NCI-H1694 treated with DMSO at 0.1 percent for 48 hours (cell line): ENCODE data around the gene SVOP.
"Not testable (repeated sequence)": the region's sequence is repeated elsewhere in the genome, so short reads cannot be mapped to it uniquely, and the experiment has no call there.

Source experiments
- DNase-seq: peaks from one replicate; lab custom pipeline; 2025; lab: John Stamatoyannopoulos, UW

SVOP gene

DNA sequence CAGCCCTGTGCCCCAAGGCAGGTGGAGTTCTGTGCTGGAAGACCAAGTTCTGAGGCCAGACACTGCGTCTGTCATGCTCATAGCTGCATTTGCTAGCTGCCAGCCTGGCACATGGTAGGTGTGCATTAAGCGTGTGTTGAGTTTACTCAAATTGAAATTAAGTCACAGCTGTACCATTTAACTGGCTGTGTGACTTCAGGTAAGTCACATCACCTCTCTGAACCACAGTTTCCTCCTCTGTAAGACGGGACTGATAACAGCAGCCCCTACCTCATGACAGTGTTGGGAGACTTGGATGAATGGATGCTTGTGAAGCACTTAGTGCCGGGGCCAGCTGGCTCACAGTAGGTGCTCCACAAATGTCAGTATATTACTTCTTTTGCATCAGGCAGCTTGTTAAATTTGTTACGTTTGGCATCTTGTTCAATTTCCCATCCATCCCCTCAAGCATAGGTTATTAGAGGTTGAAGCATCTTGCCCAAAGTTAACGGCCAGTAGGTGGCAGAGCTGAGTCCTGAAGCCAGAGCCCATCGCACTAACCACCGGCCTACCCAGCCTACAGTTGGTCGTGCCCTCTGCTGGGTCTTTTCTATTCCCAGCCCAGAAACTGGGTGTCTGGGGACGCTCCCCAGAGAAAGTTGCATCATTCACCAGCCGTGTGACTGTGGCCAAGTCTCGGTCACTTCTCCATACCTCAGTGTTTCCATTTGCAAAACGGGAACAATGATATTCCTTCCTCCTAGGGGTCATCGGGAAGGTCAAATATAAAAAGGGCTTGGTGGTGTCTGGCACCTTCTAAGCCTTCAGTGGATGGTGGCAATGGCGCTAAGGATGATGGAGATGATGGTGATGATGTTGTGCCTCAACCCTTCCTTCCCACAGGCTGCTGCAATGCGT is 136.5 kb downstream of the SVOP start:
- DNase-seq, result no peak

DNA sequence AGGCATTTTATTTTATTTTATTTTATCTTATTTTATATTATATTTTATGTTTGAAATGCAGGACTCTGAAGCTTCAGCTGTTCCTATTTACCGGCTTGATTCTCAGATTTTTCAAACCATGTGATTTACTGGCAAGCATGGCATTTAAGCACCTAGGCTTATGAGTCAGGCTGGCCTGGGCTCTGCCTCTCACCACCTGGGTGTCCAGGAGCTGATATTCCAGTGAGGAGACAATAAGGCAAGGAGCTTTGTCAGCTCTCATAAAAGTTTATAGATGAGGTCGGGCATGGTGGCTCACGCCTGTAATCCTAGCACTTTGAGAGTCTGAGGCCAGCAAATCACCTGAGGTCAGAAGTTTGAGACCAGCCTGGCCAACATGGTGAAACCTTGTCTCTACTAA is 138.9 kb downstream of the SVOP start:
- no peak for DNase-seq

- DNase-seq, result no peak
These were observed 141.1 kb downstream of the SVOP start, which contains the start of gene DAO for GRCh38 chr12:108879615-108880254. TSS of gene DAO (plus strand) at chr12:108880092. CDS start at chr12:108885007, 4,915 bp downstream.

GRCh38 chr12:108876550-108876949 is 144.3 kb downstream of the SVOP start:
- no peak for DNase-seq

GRCh38 chr12:108875682-108876361 is 145.0 kb downstream of the SVOP start:
- no peak for DNase-seq

DNA sequence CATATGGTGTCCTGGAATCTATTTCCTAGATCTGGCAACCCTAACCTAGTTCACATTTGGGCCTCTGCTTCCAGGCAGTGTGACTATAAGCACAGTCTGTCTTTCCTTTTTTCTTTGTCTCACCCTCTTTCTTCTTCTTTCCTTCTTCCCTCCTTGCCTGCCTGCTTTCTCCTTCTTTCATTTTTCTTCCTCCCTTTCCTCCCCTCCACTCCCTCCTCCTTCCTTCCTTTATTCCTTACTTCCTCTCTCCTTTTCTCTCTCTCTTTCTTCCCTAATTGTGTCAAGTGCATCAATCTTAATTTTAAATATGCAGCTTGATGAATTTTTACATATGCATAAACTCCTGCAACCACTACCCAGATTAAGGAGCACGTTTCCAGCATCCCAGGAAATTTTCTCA is 145.6 kb downstream of the SVOP start:
- no peak for DNase-seq

- DNase-seq, result no peak
These were observed 152.1 kb downstream of the SVOP start for GRCh38 chr12:108868781-108869180.

DNA sequence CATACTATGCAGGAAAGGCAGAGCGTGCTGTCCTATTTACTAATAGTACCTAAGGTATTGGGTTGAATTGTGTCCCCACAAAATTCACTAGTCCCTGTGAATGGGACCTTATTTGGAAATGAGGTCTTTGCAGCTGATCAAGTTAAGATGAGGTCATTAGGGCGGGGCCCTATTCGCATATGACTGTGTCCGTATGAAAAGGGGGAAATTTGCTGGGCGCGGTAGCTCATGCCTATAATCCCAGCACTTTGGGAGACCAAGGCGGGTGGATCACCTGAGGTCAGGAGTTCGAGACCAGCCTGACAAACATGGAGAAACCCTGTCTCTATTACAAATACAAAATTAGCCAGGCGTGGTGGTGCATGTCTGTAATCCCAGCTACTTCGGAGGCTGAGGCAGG is 154.8 kb downstream of the SVOP start:
- not testable (repeated sequence) for DNase-seq

DNA sequence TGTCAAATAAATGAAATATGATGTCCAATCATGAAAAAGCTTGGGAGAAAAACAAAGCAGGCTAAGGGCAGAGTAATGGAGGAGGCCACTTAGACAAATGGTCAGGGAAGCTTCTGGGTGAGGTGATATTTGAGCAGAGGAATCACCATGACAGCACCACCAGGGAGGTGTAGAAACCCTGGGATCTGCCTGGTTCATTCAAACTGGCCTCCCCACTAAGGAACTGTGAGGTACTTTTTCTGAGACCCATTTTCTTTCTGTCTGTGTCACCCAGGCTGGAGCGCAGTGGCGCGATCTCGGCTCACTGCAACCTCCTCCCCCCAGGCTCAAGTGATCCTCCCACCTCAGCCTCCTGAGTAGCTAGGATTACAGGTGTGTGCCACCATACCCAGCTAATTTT is 155.7 kb downstream of the SVOP start:
- no peak for DNase-seq

GRCh38 chr12:108862588-108862959 is 158.3 kb downstream of the SVOP start:
- no peak for DNase-seq

DNA sequence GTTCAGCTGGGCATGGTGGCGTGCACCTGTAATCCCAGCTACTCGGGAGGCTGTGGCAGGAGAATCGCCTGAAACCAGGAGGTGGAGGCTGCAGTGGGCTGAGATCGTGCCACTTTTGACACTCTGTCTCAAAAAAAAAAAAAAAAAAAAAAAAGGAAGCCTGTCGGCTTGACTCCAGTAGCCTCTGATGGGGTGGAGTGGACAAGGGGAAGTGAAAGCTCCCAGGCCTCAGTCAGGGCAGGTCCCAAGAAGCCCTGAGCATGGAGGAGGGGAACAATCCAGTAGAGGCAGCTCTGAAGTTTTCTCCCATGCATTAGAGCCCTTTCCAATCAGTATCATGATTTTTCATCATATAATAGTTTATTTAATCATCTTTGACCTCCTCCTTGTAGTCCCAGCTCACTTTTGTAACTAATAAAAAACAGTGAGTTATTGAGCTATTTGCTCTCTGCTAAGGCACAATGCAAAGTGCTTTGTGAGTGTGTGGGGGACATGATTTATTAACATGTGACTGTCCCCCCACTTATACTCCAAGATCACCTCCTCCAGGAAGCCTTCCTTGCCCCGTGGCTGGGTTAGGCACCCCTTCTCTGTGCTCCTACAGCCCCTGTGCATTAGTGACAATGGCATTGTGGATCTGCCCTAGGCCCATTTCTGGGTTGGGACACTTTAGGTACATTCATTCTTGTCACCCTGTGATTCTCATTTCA is 158.8 kb downstream of the SVOP start:
- DNase-seq, result no peak

- no peak for DNase-seq
These were observed 160.4 kb downstream of the SVOP start for GRCh38 chr12:108860443-108860842.

DNA sequence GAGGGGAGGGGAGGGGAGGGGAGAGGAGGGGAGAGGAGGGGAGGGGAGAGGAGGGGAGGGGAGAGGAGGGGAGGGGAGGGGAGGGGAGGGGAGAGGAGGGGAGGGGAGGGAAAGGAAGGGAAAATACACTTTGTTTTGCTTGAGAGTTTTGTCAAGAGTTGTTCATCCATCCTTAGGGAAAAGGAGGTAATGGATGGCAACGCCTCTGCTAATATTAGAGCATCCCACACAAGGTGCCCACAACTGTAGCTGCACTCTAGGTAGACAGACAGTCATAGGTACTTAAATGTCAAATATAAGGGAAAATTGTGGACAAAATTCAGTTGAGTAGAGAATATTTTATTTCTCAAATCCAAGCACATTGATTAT is 161.0 kb downstream of the SVOP start:
- DNase-seq, result no peak

- DNase-seq, result not testable (repeated sequence)
These were observed 161.5 kb downstream of the SVOP start for GRCh38 chr12:108859141-108859922.

DNA sequence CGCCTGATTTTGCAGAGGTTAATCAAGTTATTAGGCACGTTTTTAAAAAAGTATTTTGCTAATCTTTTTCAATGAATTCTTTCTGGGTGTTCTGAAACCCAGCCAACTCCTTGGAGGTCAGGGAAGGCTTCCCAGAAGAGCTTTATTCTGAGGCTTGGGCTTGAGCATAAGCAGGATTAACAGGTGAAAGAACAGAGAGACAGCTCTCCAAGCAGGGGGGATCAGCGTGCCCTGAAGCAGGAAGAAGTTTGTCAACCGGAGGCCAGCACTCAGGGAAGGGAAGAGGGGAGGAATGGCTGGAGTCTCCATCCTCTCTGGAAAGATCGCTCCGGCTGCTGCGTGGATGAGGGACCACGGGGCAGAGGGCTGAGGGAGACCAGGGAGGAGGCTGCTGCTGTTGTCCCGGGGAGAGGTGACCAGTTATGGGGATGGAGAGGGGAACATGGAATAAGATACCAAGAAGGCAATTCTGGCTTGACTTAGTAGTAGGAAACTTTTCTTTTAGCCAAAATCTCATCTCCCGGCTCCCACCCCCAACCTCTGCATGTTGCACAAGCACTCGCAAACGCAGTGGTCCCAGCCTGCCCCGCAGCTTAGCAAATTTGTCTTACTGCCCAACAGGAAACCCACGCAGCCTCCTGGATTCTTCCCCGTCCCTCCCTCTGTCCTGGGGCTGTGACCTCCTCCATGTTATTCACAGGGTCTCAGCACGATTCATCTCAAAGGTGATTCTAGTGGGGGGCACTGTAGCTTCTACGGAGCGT is 162.4 kb downstream of the SVOP start:
- no peak for DNase-seq
